Erythroblast (primary cell): ENCODE measurements around the gene SPINK9.

Experiments
- GATA1 ChIP-seq: IDR thresholded peaks from 2 replicates; pipeline ENCODE4 v1.6.1; 2011; ENCODE audit warnings: low read depth, mild to moderate bottlenecking, control low read depth, low read length, moderate library complexity
- POLR2A ChIP-seq: IDR thresholded peaks from 2 replicates; pipeline ENCODE4 v1.6.1; 2011; ENCODE audit warnings: mild to moderate bottlenecking, low read length

GRCh38 chr5:148336704-148337435 is 1.5 kb downstream of the SPINK9 start:
- no peak for TF ChIP-seq POLR2A
- no peak for TF ChIP-seq GATA1
